WERI-Rb-1 (cell line): ENCODE results near the gene FAM20C.

ENCODE experiments used
- DNase-seq: peaks from one replicate; pipeline ENCODE4 v3.0.0-alpha.2; 2020
- H3K27ac ChIP-seq: fragments of 250-450 bp; sonication (Bioruptor Pico); 2 replicates; pipeline ENCODE4 v1.5.1; 2020; ENCODE audit warnings: mild to moderate bottlenecking, moderate library complexity
- H3K27me3 ChIP-seq: fragments of 250-450 bp; sonication (Bioruptor Pico); 2 replicates; pipeline ENCODE4 v1.5.1; 2021; ENCODE audit warnings: mild to moderate bottlenecking, low read depth, moderate library complexity; ENCODE audit not compliant: insufficient read depth, severe bottlenecking
- H3K36me3 ChIP-seq: fragments of 250-450 bp; sonication (Bioruptor Pico); 2 replicates; pipeline ENCODE4 v1.5.1; 2020; ENCODE audit warnings: mild to moderate bottlenecking, moderate library complexity
- H3K4me3 ChIP-seq: 2 replicates; pipeline ENCODE4 v1.5.1; 2011; ENCODE audit warnings: low read depth, mild to moderate bottlenecking, control low read depth, low read length
- H3K9me3 ChIP-seq: fragments of 250-450 bp; sonication (Bioruptor Pico); 2 replicates; pipeline ENCODE4 v1.5.1; 2021; ENCODE audit warnings: mild to moderate bottlenecking, moderate library complexity; ENCODE audit not compliant: severe bottlenecking
- CTCF ChIP-seq: IDR thresholded peaks from 2 replicates; pipeline ENCODE4 v1.5.1; 2011; ENCODE audit warnings: low read depth, mild to moderate bottlenecking, control low read depth, inconsistent platforms, low read length

FAM20C gene

GRCh38 chr7:272108-272615 lies 79.8 kb downstream of the FAM20C start:
- no peak for TF ChIP-seq CTCF
- Histone ChIP-seq H3K27me3 (peaks cover 16% of the 10 kb centered on the region), H3K4me3 (no peak overlapping the region), H3K9me3 (peaks cover 32% of the 10 kb centered on the region), H3K36me3 (no peaks in the 10 kb centered on the region), H3K27ac (no peak overlapping the region)
- DNase-seq: no peak

- no peak overlapping the region for H3K27ac ChIP-seq
- no peak for DNase-seq
- no peak overlapping the region for H3K4me3 ChIP-seq
- H3K36me3 ChIP-seq: no peaks in the 10 kb centered on the region
- H3K9me3 ChIP-seq: peaks cover 34% of the 10 kb centered on the region
- TF ChIP-seq CTCF: no peak
- peaks cover 13% of the 10 kb centered on the region for H3K27me3 ChIP-seq
These were observed 80.3 kb downstream of the FAM20C start for GRCh38 chr7:272631-273030.

GRCh38 chr7:273327-273726 lies 81.0 kb downstream of the FAM20C start:
- Histone ChIP-seq H3K4me3 (no peak overlapping the region), H3K27me3 (peaks cover 6% of the 10 kb centered on the region), H3K36me3 (no peaks in the 10 kb centered on the region), H3K27ac (no peak overlapping the region), H3K9me3 (peaks cover 34% of the 10 kb centered on the region)
- no peak for DNase-seq
- TF ChIP-seq CTCF: no peak

- Histone ChIP-seq H3K9me3 (peaks cover 34% of the 10 kb centered on the region), H3K36me3 (no peaks in the 10 kb centered on the region), H3K27ac (no peak overlapping the region), H3K4me3 (no peak overlapping the region), H3K27me3 (peaks cover 4% of the 10 kb centered on the region)
- DNase-seq: no peak
- no peak for TF ChIP-seq CTCF
These were observed 81.9 kb downstream of the FAM20C start for GRCh38 chr7:274266-274665.

GRCh38 chr7:276230-276835 lies 84.0 kb downstream of the FAM20C start:
- no peak for TF ChIP-seq CTCF

GRCh38 chr7:277228-277627 lies 84.9 kb downstream of the FAM20C start:
- no peak overlapping the region for H3K4me3 ChIP-seq
- peaks cover 34% of the 10 kb centered on the region for H3K9me3 ChIP-seq
- TF ChIP-seq CTCF: no peak
- H3K36me3 ChIP-seq: no peaks in the 10 kb centered on the region
- no peak overlapping the region for H3K27ac ChIP-seq
- no peaks in the 10 kb centered on the region for H3K27me3 ChIP-seq
- DNase-seq: no peak

More at GRCh38 chr7:276230-276835, 84.0 kb downstream of the FAM20C start:
- H3K27ac ChIP-seq: no peak overlapping the region
- no peak for DNase-seq
- H3K4me3 ChIP-seq: no peak overlapping the region
- H3K9me3 ChIP-seq: peaks cover 34% of the 10 kb centered on the region
- no peaks in the 10 kb centered on the region for H3K27me3 ChIP-seq
- H3K36me3 ChIP-seq: no peaks in the 10 kb centered on the region
